MCF 10A (cell line): ENCODE measurements around the gene SLC13A4. TPM values are rescaled to one million over a fixed set of nuclear protein-coding genes. Genes with fewer than 3 reads are reported as not detected.
A peak's percentile ranks its signal among the peaks of the same experiment; 100 is the strongest.

Experiments
- BruUV-seq: library from RNA; stranded (reverse); fragments of 400-500 nt; replicated peaks from 2 replicates; lab custom pipeline; 2021; lab: Mats Ljungman, UMichigan
- CTCF ChIA-PET: fragments of 300-600 bp; sonication (Branson Sonifier 250); formaldehyde crosslinking; extraction: SDS; loops from one replicate; lab custom pipeline; 2021; ENCODE audit warnings: antibody characterized with exemption, inconsistent platforms; lab: Yijun Ruan, JAX
- POLR2A ChIA-PET: fragments of 300-600, 350-650 bp; sonication (Branson Sonifier 250); formaldehyde crosslinking; extraction: SDS; loops from one replicate; lab custom pipeline; 2020; ENCODE audit warnings: antibody characterized with exemption, inconsistent platforms; lab: Yijun Ruan, JAX
- DNase-seq: peaks from one replicate; pipeline ENCODE4 v3.0.0-alpha.2; 2018; ENCODE audit not compliant: unreplicated experiment
- H3K27ac Mint-ChIP-seq: one replicate; pipeline ENCODE4 v1.8.0; 2022; ENCODE audit warnings: mild to moderate bottlenecking, low read depth, mixed read lengths; ENCODE audit not compliant: unreplicated experiment
- H3K27me3 Mint-ChIP-seq: one replicate; pipeline ENCODE4 v1.8.0; 2022; ENCODE audit warnings: mixed read lengths; ENCODE audit not compliant: insufficient read depth, unreplicated experiment
- H3K36me3 Mint-ChIP-seq: one replicate; pipeline ENCODE4 v1.8.0; 2022; ENCODE audit warnings: mild to moderate bottlenecking, moderate library complexity, mixed read lengths; ENCODE audit not compliant: insufficient read depth, unreplicated experiment
- H3K4me1 Mint-ChIP-seq: one replicate; pipeline ENCODE4 v1.8.0; 2022; ENCODE audit warnings: mixed read lengths; ENCODE audit not compliant: insufficient read depth, unreplicated experiment
- H3K4me3 Mint-ChIP-seq: one replicate; pipeline ENCODE4 v1.8.0; 2022; ENCODE audit warnings: mild to moderate bottlenecking, moderate library complexity, mixed read lengths; ENCODE audit not compliant: unreplicated experiment
- H3K9me3 Mint-ChIP-seq: one replicate; pipeline ENCODE4 v1.8.0; 2022; ENCODE audit warnings: mixed read lengths; ENCODE audit not compliant: unreplicated experiment
- CTCF ChIP-seq: fragments of 200-600 bp; IDR thresholded peaks from one replicate; pipeline ENCODE4 v1.8.0; 2022; ENCODE audit warnings: antibody characterized with exemption, mild to moderate bottlenecking; ENCODE audit not compliant: unreplicated experiment
- intact Hi-C: fragments of 100-400 bp; cut with micrococcal nuclease; formaldehyde crosslinking; loops from 2 replicates; pipeline ENCODE4 v1.14.1; 2022
- total RNA-seq: library from RNA; stranded (reverse); gene quantifications from 2 replicates; pipeline ENCODE4 v1.2.3, GENCODE V29; 2022

Gene SLC13A4
- total RNA-seq, 1 experiment from 2014 or later: not detected

DNA sequence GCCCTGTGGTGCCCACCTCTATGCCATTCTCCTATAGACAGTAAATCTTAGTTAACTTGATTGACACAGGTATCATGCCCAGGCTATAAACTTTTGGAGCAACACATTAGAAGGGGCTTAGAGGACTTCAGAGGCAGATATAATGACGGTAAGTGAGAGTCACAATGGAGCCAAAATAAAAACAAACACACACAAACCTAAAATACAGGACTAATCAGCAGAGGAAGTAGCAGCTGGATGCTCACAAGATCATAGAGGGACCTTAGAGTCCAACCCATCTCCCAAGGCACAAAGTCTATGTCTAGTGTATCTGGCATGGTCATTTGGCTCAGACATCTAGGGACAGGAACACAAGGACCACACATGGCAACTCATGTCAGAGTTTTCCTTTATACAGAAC lies 12.3 kb downstream of the SLC13A4 start:
- Mint-ChIP-seq H3K4me3 (no peak overlapping the region), H3K4me1 (no peaks in the 10 kb centered on the region), H3K27ac (no peak overlapping the region), H3K9me3 (no peaks in the 10 kb centered on the region), H3K27me3 (no peaks in the 10 kb centered on the region), H3K36me3 (no peaks in the 10 kb centered on the region)
- intact Hi-C loops: no loop called here
- BruUV-seq: no TSS peak
- POLR2A ChIA-PET: interaction anchor here (1.2 to 2.3 kb wide), 3 partner anchors 15 to 53 kb away, joined by 3 to 13 read pairs (median 12); partner anchors contain the start of gene STMP1
- no peak for TF ChIP-seq CTCF
- DNase-seq: no peak
- CTCF ChIA-PET: interaction anchor here (0.5 to 3.7 kb wide), 4 partner anchors 22 to 87 kb away, joined by 3 to 18 read pairs (median 3); no protein-coding TSS in a partner anchor

- no peak for DNase-seq
- Mint-ChIP-seq H3K36me3 (no peaks in the 10 kb centered on the region), H3K4me1 (no peaks in the 10 kb centered on the region), H3K4me3 (no peak overlapping the region), H3K9me3 (no peaks in the 10 kb centered on the region), H3K27me3 (no peaks in the 10 kb centered on the region), H3K27ac (no peak overlapping the region)
- CTCF ChIA-PET: interaction anchor here (1.1 to 3.7 kb wide), 2 partner anchors 41 to 44 kb away, joined by 3 to 18 read pairs; no protein-coding TSS in a partner anchor
- TF ChIP-seq CTCF: no peak
- intact Hi-C loops: no loop called here
- POLR2A ChIA-PET: interaction anchor here (1.2 to 2.1 kb wide), 4 partner anchors 10 to 52 kb away, joined by 3 to 13 read pairs (median 4); partner anchors contain the start of gene STMP1
- BruUV-seq: no TSS peak
Measured at GRCh38 chr7:135715055-135715522, 12.9 kb downstream of the SLC13A4 start.

DNA sequence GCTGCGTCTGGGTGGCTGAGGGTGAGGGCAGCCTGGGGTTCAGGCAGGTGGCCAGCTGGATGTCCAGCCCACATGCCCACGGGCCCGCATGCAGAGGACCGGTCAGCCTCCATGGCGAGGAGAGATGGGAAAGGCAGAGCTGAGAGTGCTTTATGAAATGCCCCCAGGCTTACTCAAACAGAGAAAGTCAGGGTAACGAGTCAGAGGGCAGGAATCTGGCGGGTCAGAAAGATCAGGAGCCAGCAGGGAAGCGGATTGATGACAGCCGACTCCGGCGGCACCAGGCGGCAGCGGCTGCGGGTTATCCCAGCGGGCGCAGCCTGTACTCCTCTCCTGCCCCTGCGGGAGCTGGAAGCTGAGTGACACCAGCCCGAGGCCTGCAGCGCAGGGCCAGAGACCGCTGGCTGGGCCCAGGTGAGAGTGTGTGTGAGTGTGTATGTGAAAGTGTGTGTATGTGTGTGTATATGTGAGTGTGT lies 13.4 kb downstream of the SLC13A4 start:
- Mint-ChIP-seq H3K36me3 (no peaks in the 10 kb centered on the region), H3K4me1 (no peaks in the 10 kb centered on the region), H3K4me3 (no peak overlapping the region), H3K27me3 (no peaks in the 10 kb centered on the region), H3K27ac (no peak overlapping the region), H3K9me3 (no peaks in the 10 kb centered on the region)
- no TSS peak for BruUV-seq
- ChIA-PET POLR2A (interaction anchor here (0.6 to 2.1 kb wide), 4 partner anchors 9 to 52 kb away, joined by 3 to 13 read pairs (median 4); partner anchors contain the start of genes SLC13A4 and STMP1), CTCF (interaction anchor here (0.6 to 3.7 kb wide), 7 partner anchors 11 to 93 kb away, joined by 3 to 18 read pairs (median 3); no protein-coding TSS in a partner anchor)
- intact Hi-C loops: loop anchor here (5.0 kb wide), 2 partner anchors 33 to 37 kb away; partner anchors contain the start of gene FAM180A
- no peak for TF ChIP-seq CTCF
- peak; percentile 84 for DNase-seq

DNA sequence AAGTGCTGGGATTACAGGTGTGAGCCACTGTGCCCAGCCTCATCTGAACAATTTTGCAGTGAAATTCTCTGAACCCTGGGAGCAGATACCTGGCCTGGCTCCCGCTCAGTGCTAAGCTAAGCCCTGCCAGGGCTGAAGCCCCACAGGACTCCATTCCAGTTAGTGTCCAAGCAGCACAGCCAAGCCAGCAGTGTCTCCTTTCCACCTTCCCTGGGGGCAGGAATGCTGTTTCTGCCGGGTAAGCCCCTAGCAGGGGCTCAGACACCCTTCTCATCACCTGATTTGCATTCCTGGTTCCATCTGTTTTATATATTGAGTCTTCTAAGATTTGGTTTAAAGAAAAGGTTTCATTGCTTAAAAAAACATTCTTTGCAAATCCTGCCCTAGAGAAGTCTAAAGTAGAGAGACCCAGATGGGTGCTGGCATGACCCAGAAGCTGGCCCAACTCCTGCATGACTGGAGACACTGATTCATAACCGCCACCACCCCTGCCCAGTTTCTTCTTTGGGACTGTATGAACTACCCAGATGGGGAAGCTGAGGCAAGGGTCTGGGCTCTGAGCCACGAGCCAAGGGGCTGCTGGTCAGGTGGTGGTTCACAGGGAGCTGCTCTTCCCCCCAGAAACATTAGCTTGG lies 14.0 kb downstream of the SLC13A4 start:
- TF ChIP-seq CTCF: no peak
- ChIA-PET POLR2A (interaction anchor here (0.6 to 2.1 kb wide), 4 partner anchors 9 to 51 kb away, joined by 3 to 13 read pairs (median 4); partner anchors contain the start of genes SLC13A4 and STMP1), CTCF (interaction anchor here (0.6 to 3.7 kb wide), 7 partner anchors 12 to 94 kb away, joined by 3 to 18 read pairs (median 3); no protein-coding TSS in a partner anchor)
- intact Hi-C loops: loop anchor here (5.0 kb wide), 2 partner anchors 33 to 37 kb away; partner anchors contain the start of gene FAM180A
- Mint-ChIP-seq H3K27me3 (no peaks in the 10 kb centered on the region), H3K27ac (no peak overlapping the region), H3K36me3 (no peaks in the 10 kb centered on the region), H3K4me3 (no peak overlapping the region), H3K4me1 (no peaks in the 10 kb centered on the region), H3K9me3 (no peaks in the 10 kb centered on the region)
- peak; percentile 47 for DNase-seq
- BruUV-seq: no TSS peak
